HG03469 (cell line): ENCODE data around the gene WDFY4.

Experiments
- ATAC-seq: cut with Tn5 transposase; IDR thresholded peaks from one replicate; pipeline ENCODE4 v1.9.1; 2021; ENCODE audit warnings: mild to moderate bottlenecking, moderate library complexity, moderate number of reproducible peaks; ENCODE audit not compliant: unreplicated experiment

The WDFY4 gene

GRCh38 chr10:48806342-48806741 is 121.7 kb downstream of the WDFY4 start:
- ATAC-seq = no peak

GRCh38 chr10:48807791-48808470 is 123.3 kb downstream of the WDFY4 start:
- ATAC-seq = no peak

GRCh38 chr10:48809261-48809660 is 124.6 kb downstream of the WDFY4 start:
- no peak for ATAC-seq

- no peak for ATAC-seq
These were observed 126.8 kb downstream of the WDFY4 start for GRCh38 chr10:48811461-48811860.

- ATAC-seq = no peak
These were observed 127.2 kb downstream of the WDFY4 start for GRCh38 chr10:48811917-48812316.

GRCh38 chr10:48813291-48813690 is 128.6 kb downstream of the WDFY4 start:
- ATAC-seq = no peak

- no peak for ATAC-seq
These were observed 129.2 kb downstream of the WDFY4 start for GRCh38 chr10:48813825-48814224.

GRCh38 chr10:48814933-48815332 is 130.3 kb downstream of the WDFY4 start:
- ATAC-seq = no peak

- no peak for ATAC-seq
These were observed 132.5 kb downstream of the WDFY4 start for GRCh38 chr10:48817141-48817540.

GRCh38 chr10:48818081-48818480 is 133.4 kb downstream of the WDFY4 start:
- no peak for ATAC-seq

GRCh38 chr10:48818861-48819520 is 134.3 kb downstream of the WDFY4 start:
- no peak for ATAC-seq

- no peak for ATAC-seq
These were observed 135.1 kb downstream of the WDFY4 start for GRCh38 chr10:48819783-48820182.

GRCh38 chr10:48820231-48820630 is 135.6 kb downstream of the WDFY4 start:
- ATAC-seq = no peak

GRCh38 chr10:48820699-48821098 is 136.0 kb downstream of the WDFY4 start:
- no peak for ATAC-seq

- no peak for ATAC-seq
These were observed 136.4 kb downstream of the WDFY4 start for GRCh38 chr10:48821111-48821510.

GRCh38 chr10:48821692-48822091 is 137.0 kb downstream of the WDFY4 start:
- no peak for ATAC-seq

GRCh38 chr10:48833674-48834073 is 149.0 kb downstream of the WDFY4 start:
- ATAC-seq = no peak

- ATAC-seq = no peak
These were observed 149.7 kb downstream of the WDFY4 start for GRCh38 chr10:48834189-48834965.

- no peak for ATAC-seq
These were observed 151.1 kb downstream of the WDFY4 start for GRCh38 chr10:48835781-48836180.

- ATAC-seq = no peak
These were observed 151.9 kb downstream of the WDFY4 start for GRCh38 chr10:48836605-48837004.

GRCh38 chr10:48838834-48839233 is 154.2 kb downstream of the WDFY4 start:
- no peak for ATAC-seq
